Caco-2 (cell line): ENCODE data around the gene MEA1. TPM values are rescaled to one million over a fixed set of nuclear protein-coding genes. Genes with fewer than 3 reads are reported as not detected.

ENCODE experiments used
- BruUV-seq: library from RNA; stranded (reverse); fragments of 400-500 nt; replicated peaks from 2 replicates; lab custom pipeline; 2021; lab: Mats Ljungman, UMichigan
- CTCF ChIA-PET: fragments of 300-600 bp; sonication (Branson Sonifier 250); formaldehyde crosslinking; loops from one replicate; lab custom pipeline; 2022; ENCODE audit warnings: antibody characterized with exemption; lab: Charles Lee
- POLR2A ChIA-PET: fragments of 300-600 bp; sonication (Branson Sonifier 250); formaldehyde crosslinking; loops from one replicate; lab custom pipeline; 2022; ENCODE audit warnings: antibody characterized with exemption; lab: Charles Lee
- DNase-seq, 2 experiments: peaks; one replicate each; pipeline versions ENCODE4 v3.0.0 to v3.0.0-alpha.2; 2020 to 2022
- H3K27me3 ChIP-seq: replicated peaks from 2 replicates; pipeline ENCODE4 v1.6.0; 2011; ENCODE audit warnings: low read length; ENCODE audit not compliant: control insufficient read depth, insufficient read depth
- H3K36me3 ChIP-seq: 2 replicates; pipeline ENCODE4 v1.5.1; 2011; ENCODE audit warnings: low read length; ENCODE audit not compliant: control insufficient read depth, insufficient read depth
- H3K4me1 ChIP-seq: fragments of 250-450 bp; sonication (Bioruptor Pico); 2 replicates; pipeline ENCODE4 v1.5.1; 2020; ENCODE audit warnings: mild to moderate bottlenecking
- H3K4me3 ChIP-seq: 2 replicates; pipeline ENCODE4 v1.5.1; 2011; ENCODE audit warnings: low read depth, mild to moderate bottlenecking, control low read depth, low read length
- H3K9me3 ChIP-seq: fragments of 250-450 bp; sonication (Bioruptor Pico); 2 replicates; pipeline ENCODE4 v1.5.1; 2020; ENCODE audit warnings: mild to moderate bottlenecking, moderate library complexity
- H3K27ac Mint-ChIP-seq: one replicate; pipeline ENCODE4 v1.8.0; 2022; ENCODE audit warnings: mixed read lengths; ENCODE audit not compliant: unreplicated experiment
- H3K27me3 Mint-ChIP-seq: one replicate; pipeline ENCODE4 v1.8.0; 2022; ENCODE audit warnings: mixed read lengths; ENCODE audit not compliant: insufficient read depth, unreplicated experiment
- H3K36me3 Mint-ChIP-seq: one replicate; pipeline ENCODE4 v1.8.0; 2022; ENCODE audit warnings: mild to moderate bottlenecking, mixed read lengths; ENCODE audit not compliant: insufficient read depth, unreplicated experiment
- H3K4me1 Mint-ChIP-seq: one replicate; pipeline ENCODE4 v1.8.0; 2022; ENCODE audit warnings: low read depth, mixed read lengths; ENCODE audit not compliant: unreplicated experiment
- H3K4me3 Mint-ChIP-seq: one replicate; pipeline ENCODE4 v1.8.0; 2022; ENCODE audit warnings: mild to moderate bottlenecking, moderate library complexity, mixed read lengths; ENCODE audit not compliant: unreplicated experiment
- H3K9me3 Mint-ChIP-seq: one replicate; pipeline ENCODE4 v1.8.0; 2022; ENCODE audit warnings: mixed read lengths; ENCODE audit not compliant: unreplicated experiment
- CTCF ChIP-seq, 2 experiments: fragments of 200-600 bp in 1 of 2; IDR thresholded peaks; 1 replicate in 1 of 2; 2 replicates in 1 of 2; pipeline versions ENCODE4 v1.5.1 to v1.8.0; 2011 to 2022; ENCODE audit warnings: antibody characterized with exemption in 1 of 2, control low read depth in 1 of 2, inconsistent platforms in 1 of 2, low read depth in 1 of 2, low read length in 1 of 2, mild to moderate bottlenecking in 1 of 2, moderate library complexity in 1 of 2; ENCODE audit not compliant: insufficient read depth in 1 of 2, severe bottlenecking in 1 of 2, unreplicated experiment in 1 of 2
- intact Hi-C: fragments of 100-400 bp; cut with micrococcal nuclease; formaldehyde crosslinking; loops from one replicate; pipeline ENCODE4 v1.10.0; 2022; ENCODE audit not compliant: unreplicated experiment
- total RNA-seq: library from RNA; stranded (reverse); gene quantifications from 2 replicates; pipeline ENCODE4 v1.2.3, GENCODE V29; 2022

Gene MEA1
- total RNA-seq, 1 experiment from 2014 or later: 62.3 TPM

- Mint-ChIP-seq H3K27me3 (no peaks in the 10 kb centered on the region), H3K36me3 (peaks cover 72% of the 10 kb centered on the region), H3K9me3 (no peaks in the 10 kb centered on the region), H3K27ac (no peak overlapping the region), H3K4me3 (no peak overlapping the region), H3K4me1 (peaks cover 6% of the 10 kb centered on the region)
- Histone ChIP-seq H3K4me3 (no peak overlapping the region), H3K36me3 (peaks cover 5% of the 10 kb centered on the region), H3K27me3 (no peaks in the 10 kb centered on the region), H3K4me1 (no peaks in the 10 kb centered on the region), H3K9me3 (no peaks in the 10 kb centered on the region)
- ChIA-PET POLR2A (no interaction called here), CTCF (no interaction called here)
- no TSS peak for BruUV-seq
- TF ChIP-seq CTCF (IDR thresholded peaks at IDR 0.05; ENCODE audit: insufficient read depth in 1 of 2, low read depth in 1 of 2, low read length in 1 of 2, severe bottlenecking in 1 of 2, unreplicated experiment in 1 of 2): no peak
- intact Hi-C loops: no loop called here
- DNase-seq: no peak
These were observed 23.5 kb upstream of the MEA1 start for GRCh38 chr6:43037197-43037596.

DNA sequence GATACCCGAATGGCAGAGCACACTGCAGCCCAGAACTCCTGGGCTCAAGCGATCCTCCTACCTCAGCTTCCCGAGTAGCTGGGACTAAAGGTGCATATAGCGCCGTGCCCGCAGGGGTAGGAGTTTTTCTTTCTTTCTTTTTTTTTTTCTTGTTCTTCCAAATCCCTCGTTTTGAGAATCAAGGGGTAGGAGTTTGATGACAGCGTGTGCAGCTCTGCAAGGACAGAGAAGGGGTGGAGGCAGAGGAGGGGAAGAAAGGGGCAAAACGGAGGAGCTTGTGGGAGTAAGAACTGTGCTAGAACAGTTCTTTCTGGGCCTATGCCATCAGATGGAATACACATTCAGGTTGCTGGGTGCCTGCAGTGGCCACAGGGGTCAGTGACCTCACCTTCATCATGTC is 23.0 kb upstream of the MEA1 start:
- H3K36me3 ChIP-seq: peaks cover 3% of the 10 kb centered on the region; the same call in 1 of the 2 replicates
- intact Hi-C loops: no loop called here
- Mint-ChIP-seq H3K27ac (no peak overlapping the region), H3K4me3 (no peak overlapping the region), H3K27me3 (no peaks in the 10 kb centered on the region), H3K9me3 (no peaks in the 10 kb centered on the region), H3K36me3 (peaks cover 75% of the 10 kb centered on the region), H3K4me1 (peaks cover 6% of the 10 kb centered on the region)
- H3K4me3 ChIP-seq: no peak overlapping the region
- BruUV-seq: no TSS peak
- no peak for DNase-seq
- CTCF ChIA-PET: no interaction called here
- POLR2A ChIA-PET: no interaction called here
- no peaks in the 10 kb centered on the region for H3K9me3 ChIP-seq
- TF ChIP-seq CTCF (IDR thresholded peaks at IDR 0.05; ENCODE audit: insufficient read depth in 1 of 2, low read depth in 1 of 2, low read length in 1 of 2, severe bottlenecking in 1 of 2, unreplicated experiment in 1 of 2): no peak
- H3K27me3 ChIP-seq: no peaks in the 10 kb centered on the region
- no peaks in the 10 kb centered on the region for H3K4me1 ChIP-seq

GRCh38 chr6:43035495-43036194 is 21.9 kb upstream of the MEA1 start:
- intact Hi-C loops: no loop called here
- ChIA-PET POLR2A (interaction anchor here (0.6 to 1.0 kb wide), 2 partner anchors 21 to 24 kb away, joined by 5 to 11 read pairs; partner anchors contain the start of genes KLC4 and MRPL2), CTCF (no interaction called here)
- Mint-ChIP-seq H3K4me3 (peak overlapping the region; percentile 18), H3K9me3 (no peaks in the 10 kb centered on the region), H3K27ac (no peak overlapping the region), H3K36me3 (peaks cover 80% of the 10 kb centered on the region), H3K27me3 (no peaks in the 10 kb centered on the region), H3K4me1 (peaks cover 6% of the 10 kb centered on the region)
- H3K27me3 ChIP-seq: no peaks in the 10 kb centered on the region
- TF ChIP-seq CTCF (IDR thresholded peaks at IDR 0.05; ENCODE audit: insufficient read depth in 1 of 2, low read depth in 1 of 2, low read length in 1 of 2, severe bottlenecking in 1 of 2, unreplicated experiment in 1 of 2): no peak
- peaks cover 3% of the 10 kb centered on the region; the same call in 1 of the 2 replicates for H3K36me3 ChIP-seq
- no TSS peak for BruUV-seq
- no peaks in the 10 kb centered on the region for H3K4me1 ChIP-seq
- DNase-seq: no peak
- no peak overlapping the region for H3K4me3 ChIP-seq
- no peaks in the 10 kb centered on the region for H3K9me3 ChIP-seq
